ENCODE data around the gene MSI1. TPM values are rescaled to one million over a fixed set of nuclear protein-coding genes. Genes with fewer than 3 reads are reported as not detected.

Gene MSI1
- total RNA-seq, 1 experiment from 2014 or later, result 1.3 TPM

GRCh38 chr12:120388691-120389481 lies 19.9 kb upstream of the MSI1 start:
- peak; percentile 41 for DNase-seq (ENCODE audit: low read depth, low spot score)
- in situ Hi-C loops (cut with HindIII; ENCODE audit: low pct_unique_long_range_greater_than_20kb, low sequenced_read_pairs), result no loop called here

- in situ Hi-C loops (cut with HindIII; ENCODE audit: low pct_unique_long_range_greater_than_20kb, low sequenced_read_pairs), result no loop called here
- no peak for DNase-seq (ENCODE audit: low read depth, low spot score)
Observed at GRCh38 chr12:120381752-120382419, 12.9 kb upstream of the MSI1 start.

- DNase-seq (ENCODE audit: low read depth, low spot score), result no peak
- in situ Hi-C loops (cut with HindIII; ENCODE audit: low pct_unique_long_range_greater_than_20kb, low sequenced_read_pairs), result no loop called here
Observed at GRCh38 chr12:120378036-120378435, 9.1 kb upstream of the MSI1 start.

GRCh38 chr12:120377611-120378010 lies 8.6 kb upstream of the MSI1 start:
- in situ Hi-C loops (cut with HindIII; ENCODE audit: low pct_unique_long_range_greater_than_20kb, low sequenced_read_pairs), result no loop called here
- no peak for DNase-seq (ENCODE audit: low read depth, low spot score)

GRCh38 chr12:120376934-120377572 lies 8.1 kb upstream of the MSI1 start:
- no peak for DNase-seq (ENCODE audit: low read depth, low spot score)
- in situ Hi-C loops (cut with HindIII; ENCODE audit: low pct_unique_long_range_greater_than_20kb, low sequenced_read_pairs), result no loop called here

- in situ Hi-C loops (cut with HindIII; ENCODE audit: low pct_unique_long_range_greater_than_20kb, low sequenced_read_pairs), result no loop called here
- DNase-seq (ENCODE audit: low read depth, low spot score), result no peak
Observed at GRCh38 chr12:120376416-120376815, 7.5 kb upstream of the MSI1 start.

- in situ Hi-C loops (cut with HindIII; ENCODE audit: low pct_unique_long_range_greater_than_20kb, low sequenced_read_pairs), result no loop called here
- no peak for DNase-seq (ENCODE audit: low read depth, low spot score)
Observed at GRCh38 chr12:120376009-120376408, 7.0 kb upstream of the MSI1 start.

GRCh38 chr12:120373683-120374082 lies 4.7 kb upstream of the MSI1 start:
- in situ Hi-C loops (cut with HindIII; ENCODE audit: low pct_unique_long_range_greater_than_20kb, low sequenced_read_pairs), result no loop called here
- DNase-seq (ENCODE audit: low read depth, low spot score), result no peak

- in situ Hi-C loops (cut with HindIII; ENCODE audit: low pct_unique_long_range_greater_than_20kb, low sequenced_read_pairs), result no loop called here
- DNase-seq (ENCODE audit: low read depth, low spot score), result no peak
Observed at GRCh38 chr12:120370343-120371243, 1.6 kb upstream of the MSI1 start.

- in situ Hi-C loops (cut with HindIII; ENCODE audit: low pct_unique_long_range_greater_than_20kb, low sequenced_read_pairs), result no loop called here
- DNase-seq (ENCODE audit: low read depth, low spot score), result no peak
Observed at GRCh38 chr12:120369603-120370342, 809 bp upstream of the MSI1 start.

- in situ Hi-C loops (cut with HindIII; ENCODE audit: low pct_unique_long_range_greater_than_20kb, low sequenced_read_pairs), result no loop called here
- DNase-seq (ENCODE audit: low read depth, low spot score), result no peak
Observed at GRCh38 chr12:120367924-120368788, 808 bp downstream of the MSI1 start.

GRCh38 chr12:120367233-120367923 lies 1.6 kb downstream of the MSI1 start:
- peak; percentile 53 for DNase-seq (ENCODE audit: low read depth, low spot score)

GRCh38 chr12:120366845-120367232 lies 2.1 kb downstream of the MSI1 start:
- in situ Hi-C loops (cut with HindIII; ENCODE audit: low pct_unique_long_range_greater_than_20kb, low sequenced_read_pairs), result no loop called here

More at GRCh38 chr12:120367233-120367923, 1.6 kb downstream of the MSI1 start:
- in situ Hi-C loops (cut with HindIII; ENCODE audit: low pct_unique_long_range_greater_than_20kb, low sequenced_read_pairs), result no loop called here

GRCh38 chr12:120366341-120366705 lies 2.6 kb downstream of the MSI1 start:
- in situ Hi-C loops (cut with HindIII; ENCODE audit: low pct_unique_long_range_greater_than_20kb, low sequenced_read_pairs), result no loop called here
- no peak for DNase-seq (ENCODE audit: low read depth, low spot score)

More at GRCh38 chr12:120366845-120367232, 2.1 kb downstream of the MSI1 start:
- no peak for DNase-seq (ENCODE audit: low read depth, low spot score)

- no peak for DNase-seq (ENCODE audit: low read depth, low spot score)
- in situ Hi-C loops (cut with HindIII; ENCODE audit: low pct_unique_long_range_greater_than_20kb, low sequenced_read_pairs), result no loop called here
Observed at GRCh38 chr12:120365675-120366340, 3.2 kb downstream of the MSI1 start.
